Uterine smooth muscle cell (primary cell): Measurements from ENCODE around the gene SNAPC4. TPM values are rescaled to one million over a fixed set of nuclear protein-coding genes. Genes with fewer than 3 reads are reported as not detected.

Experiments
- total RNA-seq: library from RNA; depleted of rRNA; stranded (reverse); fragments of >200 nt; gene quantifications from 2 replicates; pipeline ENCODE4 v1.2.3, GENCODE V29; 2014

SNAPC4 gene, protein sequence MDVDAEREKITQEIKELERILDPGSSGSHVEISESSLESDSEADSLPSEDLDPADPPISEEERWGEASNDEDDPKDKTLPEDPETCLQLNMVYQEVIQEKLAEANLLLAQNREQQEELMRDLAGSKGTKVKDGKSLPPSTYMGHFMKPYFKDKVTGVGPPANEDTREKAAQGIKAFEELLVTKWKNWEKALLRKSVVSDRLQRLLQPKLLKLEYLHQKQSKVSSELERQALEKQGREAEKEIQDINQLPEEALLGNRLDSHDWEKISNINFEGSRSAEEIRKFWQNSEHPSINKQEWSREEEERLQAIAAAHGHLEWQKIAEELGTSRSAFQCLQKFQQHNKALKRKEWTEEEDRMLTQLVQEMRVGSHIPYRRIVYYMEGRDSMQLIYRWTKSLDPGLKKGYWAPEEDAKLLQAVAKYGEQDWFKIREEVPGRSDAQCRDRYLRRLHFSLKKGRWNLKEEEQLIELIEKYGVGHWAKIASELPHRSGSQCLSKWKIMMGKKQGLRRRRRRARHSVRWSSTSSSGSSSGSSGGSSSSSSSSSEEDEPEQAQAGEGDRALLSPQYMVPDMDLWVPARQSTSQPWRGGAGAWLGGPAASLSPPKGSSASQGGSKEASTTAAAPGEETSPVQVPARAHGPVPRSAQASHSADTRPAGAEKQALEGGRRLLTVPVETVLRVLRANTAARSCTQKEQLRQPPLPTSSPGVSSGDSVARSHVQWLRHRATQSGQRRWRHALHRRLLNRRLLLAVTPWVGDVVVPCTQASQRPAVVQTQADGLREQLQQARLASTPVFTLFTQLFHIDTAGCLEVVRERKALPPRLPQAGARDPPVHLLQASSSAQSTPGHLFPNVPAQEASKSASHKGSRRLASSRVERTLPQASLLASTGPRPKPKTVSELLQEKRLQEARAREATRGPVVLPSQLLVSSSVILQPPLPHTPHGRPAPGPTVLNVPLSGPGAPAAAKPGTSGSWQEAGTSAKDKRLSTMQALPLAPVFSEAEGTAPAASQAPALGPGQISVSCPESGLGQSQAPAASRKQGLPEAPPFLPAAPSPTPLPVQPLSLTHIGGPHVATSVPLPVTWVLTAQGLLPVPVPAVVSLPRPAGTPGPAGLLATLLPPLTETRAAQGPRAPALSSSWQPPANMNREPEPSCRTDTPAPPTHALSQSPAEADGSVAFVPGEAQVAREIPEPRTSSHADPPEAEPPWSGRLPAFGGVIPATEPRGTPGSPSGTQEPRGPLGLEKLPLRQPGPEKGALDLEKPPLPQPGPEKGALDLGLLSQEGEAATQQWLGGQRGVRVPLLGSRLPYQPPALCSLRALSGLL (N-terminal part only)
- total RNA-seq, result 7.5 and 8.5 TPM in 2 replicates

DNA sequence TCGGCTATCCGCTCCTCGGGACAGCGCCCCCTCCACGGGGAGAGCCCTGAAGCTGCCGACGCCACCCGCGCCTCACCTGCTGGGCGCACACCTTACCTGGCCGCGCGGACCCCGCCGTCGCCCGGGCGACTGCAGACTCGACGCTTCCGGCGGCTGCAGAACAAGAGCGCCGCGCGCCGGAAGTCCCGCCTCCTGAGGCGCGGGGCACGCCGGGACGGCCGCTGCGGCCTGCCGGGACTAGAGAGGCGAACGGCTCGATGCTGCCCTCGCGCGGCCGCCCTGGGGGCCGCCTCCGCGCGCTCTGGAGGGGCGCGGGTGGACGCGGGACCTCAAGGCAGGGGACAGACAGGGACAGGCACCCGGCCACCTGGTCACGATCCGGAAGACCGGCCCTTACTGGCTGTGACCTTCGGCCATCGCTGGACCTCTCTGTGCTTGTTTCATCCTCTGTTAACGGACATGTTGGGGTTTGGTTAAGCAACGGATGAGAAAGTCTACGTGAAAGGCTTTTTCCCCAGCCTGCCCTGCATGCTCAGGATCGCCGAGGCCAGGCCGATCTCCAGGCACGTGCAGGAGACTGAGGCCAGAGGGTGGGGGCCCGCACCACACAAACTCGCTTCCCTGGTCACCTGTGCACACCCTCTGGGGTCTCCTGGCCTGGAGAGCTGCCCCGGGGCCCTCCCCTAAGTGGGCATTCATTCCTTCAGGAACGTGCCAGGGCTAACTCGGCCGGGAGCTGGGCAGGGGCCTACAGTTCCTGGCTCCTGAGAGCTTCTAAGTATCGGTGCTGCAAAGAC lies at the start of gene SNAPC4:
Gene SNAPC4 (minus strand): TSS at position 133 of the 797 bp plus-strand sequence. CDS start 1,742 bp downstream, outside the sequence.

DNA sequence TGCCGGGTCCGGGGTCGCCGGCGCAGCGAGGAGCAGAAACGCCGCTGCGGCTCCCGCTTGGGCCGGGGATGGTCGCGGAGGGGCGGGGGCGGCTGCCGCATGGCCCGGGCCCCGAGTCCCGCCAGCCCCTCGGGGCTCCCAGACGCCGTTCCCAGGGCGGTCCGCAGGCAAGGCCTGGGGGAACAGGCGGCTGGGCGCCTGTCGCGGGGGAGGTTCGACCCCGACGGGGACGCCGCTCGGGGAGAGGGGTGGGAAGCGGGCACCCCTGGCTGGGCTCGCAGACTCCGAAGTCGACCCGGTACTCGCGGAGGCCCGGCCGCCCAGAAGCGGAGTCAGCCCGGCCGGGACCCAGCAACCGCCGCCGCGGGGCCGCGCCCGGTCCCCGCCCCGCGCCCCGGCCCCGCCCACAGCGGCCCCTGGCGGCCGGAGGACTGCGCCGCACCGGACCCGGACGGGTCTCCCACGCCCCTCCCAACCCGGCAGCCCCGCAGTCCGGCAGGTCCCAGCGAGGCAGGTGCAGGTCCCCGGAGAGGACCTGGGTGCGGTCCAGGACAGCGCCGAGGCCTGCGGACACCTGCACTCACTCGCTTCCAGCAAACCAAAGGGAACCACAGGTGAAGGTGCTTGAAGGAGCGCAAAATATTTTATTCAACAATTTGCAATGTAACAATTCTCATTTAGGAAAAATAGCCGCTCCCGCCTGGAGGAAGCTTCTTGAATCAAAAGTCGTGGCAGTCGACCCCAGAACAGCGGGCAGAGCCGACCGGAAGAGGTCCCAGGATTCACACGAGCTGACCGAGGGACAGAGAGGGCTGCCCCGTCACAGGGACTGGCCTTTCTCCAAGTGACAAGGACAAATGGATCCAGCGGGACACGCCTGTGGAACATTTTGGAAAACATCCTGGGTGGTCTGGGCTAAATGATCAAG lies 39.8 kb upstream of the SNAPC4 start, which contains the start of gene INPP5E:
Gene INPP5E (minus strand): TSS at position 365 of the 928 bp plus-strand sequence. CDS start 426 bp downstream, outside the sequence.

DNA sequence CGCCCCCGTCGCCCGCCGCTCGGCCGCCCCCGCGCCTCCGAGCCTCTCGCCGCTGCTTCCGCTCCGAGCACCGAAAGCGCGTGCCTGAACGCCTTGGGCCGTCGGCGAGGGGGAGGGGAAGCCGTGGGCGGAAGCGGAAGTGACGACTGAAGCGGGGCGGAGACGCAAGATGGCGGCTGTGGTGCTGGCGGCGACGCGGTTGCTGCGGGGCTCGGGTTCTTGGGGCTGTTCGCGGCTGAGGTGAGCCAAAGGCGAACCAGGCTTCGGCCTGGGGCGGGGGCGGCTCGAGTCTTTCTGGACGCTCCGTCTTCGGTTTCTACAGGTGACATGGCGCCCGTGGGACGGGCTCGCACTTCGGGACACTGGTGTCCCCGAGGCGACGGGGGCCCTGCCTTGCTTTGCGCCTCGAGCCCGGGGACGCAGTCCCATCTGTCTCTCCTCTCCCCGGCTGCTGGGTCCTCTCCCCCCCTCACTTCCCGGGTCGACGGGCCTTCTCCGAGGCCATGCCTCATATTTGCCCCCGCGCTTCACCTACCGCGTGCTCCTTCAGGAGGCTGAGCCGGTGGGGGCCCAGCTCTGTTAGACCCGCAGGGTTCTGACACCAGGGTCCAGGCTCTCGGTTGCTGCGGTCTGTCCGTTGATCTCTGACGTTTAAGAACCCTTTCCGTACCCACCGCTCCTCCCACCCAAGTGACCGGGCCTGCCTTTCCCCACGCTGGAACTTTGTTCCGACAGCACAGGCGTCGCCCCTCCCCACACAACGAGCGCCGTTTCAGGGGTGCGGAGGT lies 10.7 kb upstream of the SNAPC4 start, which contains the start of the genes ENTR1 and PMPCA:
Gene ENTR1 (minus strand): TSS at position 115 of the 788 bp plus-strand sequence. CDS start 217 bp downstream, outside the sequence.
Gene PMPCA (plus strand): TSS at position 159 of the 788 bp plus-strand sequence. CDS start 11 bp downstream, at position 170.

DNA sequence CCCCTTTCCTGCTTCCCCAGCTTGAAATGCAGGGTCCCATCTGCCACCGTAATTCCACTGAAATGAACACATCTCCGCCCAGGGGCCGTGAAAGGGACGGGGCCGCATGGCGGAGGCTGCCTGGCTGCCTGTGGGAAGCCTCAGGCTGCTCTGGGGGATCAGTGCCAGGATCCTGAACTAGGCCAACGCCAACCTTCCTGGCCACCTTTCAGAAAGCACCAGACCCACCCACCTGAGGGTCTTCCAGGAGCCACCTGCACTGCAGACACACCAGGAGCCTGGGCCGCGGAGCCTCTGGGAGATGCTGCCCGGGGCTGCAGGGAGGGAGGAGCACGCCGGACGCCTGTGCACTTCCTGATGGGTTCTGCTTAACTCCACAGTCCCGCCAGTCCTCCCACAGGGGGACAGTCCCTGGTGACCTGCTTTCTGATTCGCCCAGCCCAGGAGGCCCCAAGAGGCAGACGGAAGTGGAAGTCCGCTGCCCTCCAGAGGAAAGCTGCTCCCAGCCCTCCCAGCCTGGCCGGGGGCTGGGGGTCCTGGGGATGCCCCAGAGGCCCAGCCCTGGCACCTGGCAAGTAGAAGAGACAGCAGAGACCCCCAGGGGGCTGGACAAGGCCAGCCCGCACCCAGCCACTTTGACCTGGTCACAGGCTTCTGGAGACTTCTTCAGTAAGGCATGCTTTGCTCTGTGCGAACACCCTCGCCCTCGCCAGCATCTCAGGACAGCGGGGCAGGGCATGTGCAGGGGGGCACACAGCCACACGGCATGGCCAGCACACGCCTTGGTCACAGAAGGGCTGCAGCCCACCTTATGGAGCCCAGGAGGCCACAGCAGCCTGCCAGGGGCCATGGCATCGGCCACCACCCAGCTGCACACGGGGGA lies 26.4 kb downstream of the SNAPC4 start, which contains the start of gene CARD9:
Gene CARD9 (minus strand): TSS at position 370 of the 883 bp plus-strand sequence. CDS start 1,591 bp downstream, outside the sequence.

DNA sequence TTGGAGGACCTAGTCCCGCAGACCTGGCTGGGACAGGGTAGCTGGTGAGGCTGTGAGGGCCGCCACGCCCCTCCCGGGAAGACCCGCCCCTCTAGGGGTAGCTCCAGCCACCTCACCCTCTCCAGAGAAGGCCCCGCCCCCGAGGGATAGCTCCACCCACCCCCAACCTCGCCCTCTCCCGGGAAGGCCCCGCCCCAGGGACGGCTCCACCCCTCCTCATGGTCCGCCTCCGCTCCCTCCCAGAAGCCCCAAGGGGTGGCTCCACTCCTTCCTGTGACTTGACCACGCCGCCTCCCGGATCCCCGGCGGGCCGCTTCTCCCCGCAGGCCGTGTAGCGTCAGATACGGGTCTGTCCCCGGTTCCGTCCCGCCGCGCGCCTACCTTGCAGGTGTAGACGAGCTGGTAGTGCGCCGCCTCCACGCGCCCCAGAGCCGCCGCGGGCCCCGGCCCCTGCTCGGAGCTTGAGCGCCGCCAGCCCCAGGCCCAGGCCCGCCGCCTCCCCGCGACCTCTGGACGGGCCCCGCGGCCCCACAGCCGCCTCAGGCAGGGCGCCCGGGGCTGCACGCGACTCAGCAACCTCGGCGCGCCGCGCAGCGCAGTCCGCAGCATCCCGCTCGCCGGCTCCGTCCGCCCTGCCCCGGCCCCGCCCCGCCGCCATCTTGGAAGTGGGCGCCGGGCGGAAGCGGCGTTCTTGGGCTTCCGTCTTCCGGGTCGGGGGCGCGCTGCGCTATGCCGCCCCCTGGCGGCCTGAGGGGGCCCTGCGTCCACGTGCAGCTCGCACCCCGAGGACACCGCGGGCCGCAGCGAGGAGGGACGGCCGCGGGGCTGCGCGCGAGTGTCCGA lies 36.6 kb downstream of the SNAPC4 start, which contains the start of gene DNLZ:
Gene DNLZ (minus strand): TSS at position 639 of the 843 bp plus-strand sequence. CDS start 30 bp downstream, at position 609.

Other genes with a start within 250 kb of the SNAPC4 start
- under 0.01 TPM in 1 of 2 replicates, not detected in the other for gene LHX3, start 195.0 kb downstream of the SNAPC4 start, total RNA-seq
- gene QSOX2, start 154.4 kb downstream of the SNAPC4 start, total RNA-seq, result 17.7 and 19.0 TPM in 2 replicates
- under 0.01 TPM in 1 of 2 replicates, not detected in the other for gene CCDC187, start 96.1 kb downstream of the SNAPC4 start, total RNA-seq
- gene GPSM1, start 72.6 kb downstream of the SNAPC4 start, total RNA-seq, result 66.4 and 97.5 TPM in 2 replicates
- gene DNLZ, start 36.4 kb downstream of the SNAPC4 start, total RNA-seq, result 17.4 and 19.1 TPM in 2 replicates
- gene CARD9, start 26.5 kb downstream of the SNAPC4 start, total RNA-seq, result 2.1 and 3.4 TPM in 2 replicates
- gene ENTR1, start 10.4 kb upstream of the SNAPC4 start, total RNA-seq, result 37.0 and 43.4 TPM in 2 replicates
- 48.4 and 59.9 TPM in 2 replicates for gene PMPCA, start 10.5 kb upstream of the SNAPC4 start, total RNA-seq
- 9.1 and 10.7 TPM in 2 replicates for gene INPP5E, start 39.7 kb upstream of the SNAPC4 start, total RNA-seq
- gene SEC16A, start 82.9 kb upstream of the SNAPC4 start, total RNA-seq, result 24.3 and 28.4 TPM in 2 replicates
- gene NOTCH1, start 145.9 kb upstream of the SNAPC4 start, total RNA-seq, result 10.7 and 24.4 TPM in 2 replicates